Activated effector memory CD4-positive, alpha-beta T cell treated with Interleukin-2 at 50 U/mL for 16 hours (primary cell): ENCODE results near the gene ASPHD1.

Source experiments
- DNase-seq: peaks from one replicate; pipeline ENCODE4 v3.0.0-alpha.2; 2020

Gene ASPHD1

GRCh38 chr16:29947897-29948296 is 47.6 kb downstream of the ASPHD1 start:
- DNase-seq, result no peak

- DNase-seq, result no peak
These were observed 50.6 kb downstream of the ASPHD1 start for GRCh38 chr16:29950806-29951461.

- no peak for DNase-seq
These were observed 51.5 kb downstream of the ASPHD1 start for GRCh38 chr16:29951625-29952365.
